HG03064 (cell line): ENCODE measurements around the gene LY6G6D.

Source experiments
- ATAC-seq: cut with Tn5 transposase; IDR thresholded peaks from one replicate; pipeline ENCODE4 v1.9.1; 2021; ENCODE audit warnings: low read depth; ENCODE audit not compliant: unreplicated experiment

The LY6G6D gene

DNA sequence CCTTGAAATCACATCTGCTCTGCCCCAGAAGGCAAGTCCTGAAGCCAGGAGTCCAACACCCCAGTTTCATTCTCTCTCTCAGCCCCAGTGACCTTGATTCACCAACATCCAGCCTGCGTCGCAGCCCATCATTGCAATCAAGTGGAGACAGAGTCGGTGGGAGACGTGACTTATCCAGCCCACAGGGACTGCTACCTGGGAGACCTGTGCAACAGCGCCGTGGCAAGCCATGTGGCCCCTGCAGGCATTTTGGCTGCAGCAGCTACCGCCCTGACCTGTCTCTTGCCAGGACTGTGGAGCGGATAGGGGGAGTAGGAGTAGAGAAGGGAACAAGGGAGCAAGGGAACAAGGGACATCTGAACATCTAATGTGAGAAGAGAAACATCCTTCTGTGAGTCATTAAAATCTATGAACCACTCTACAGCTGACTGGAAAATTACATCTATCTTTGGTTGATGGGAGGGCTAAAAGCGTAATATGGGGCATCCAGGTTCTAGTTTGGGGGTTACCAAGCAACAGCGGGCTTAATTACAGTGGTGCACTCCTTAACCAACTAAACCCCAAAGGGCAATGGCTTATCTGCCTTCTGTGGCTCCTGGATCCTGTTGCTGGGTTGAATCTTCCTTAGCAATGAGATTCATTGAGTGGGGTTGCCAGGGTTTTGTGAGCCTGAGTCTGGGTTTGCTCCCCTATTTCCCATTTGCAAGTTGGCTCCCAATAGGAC, 2.5 kb downstream of the LY6G6D start:
- ATAC-seq: no peak

- ATAC-seq: no peak
These were observed 3.1 kb downstream of the LY6G6D start for GRCh38 chr6:31718265-31718664.

- ATAC-seq: no peak
These were observed 3.9 kb downstream of the LY6G6D start for GRCh38 chr6:31719001-31719400.

GRCh38 chr6:31720196-31720770, 5.1 kb downstream of the LY6G6D start:
- no peak for ATAC-seq

DNA sequence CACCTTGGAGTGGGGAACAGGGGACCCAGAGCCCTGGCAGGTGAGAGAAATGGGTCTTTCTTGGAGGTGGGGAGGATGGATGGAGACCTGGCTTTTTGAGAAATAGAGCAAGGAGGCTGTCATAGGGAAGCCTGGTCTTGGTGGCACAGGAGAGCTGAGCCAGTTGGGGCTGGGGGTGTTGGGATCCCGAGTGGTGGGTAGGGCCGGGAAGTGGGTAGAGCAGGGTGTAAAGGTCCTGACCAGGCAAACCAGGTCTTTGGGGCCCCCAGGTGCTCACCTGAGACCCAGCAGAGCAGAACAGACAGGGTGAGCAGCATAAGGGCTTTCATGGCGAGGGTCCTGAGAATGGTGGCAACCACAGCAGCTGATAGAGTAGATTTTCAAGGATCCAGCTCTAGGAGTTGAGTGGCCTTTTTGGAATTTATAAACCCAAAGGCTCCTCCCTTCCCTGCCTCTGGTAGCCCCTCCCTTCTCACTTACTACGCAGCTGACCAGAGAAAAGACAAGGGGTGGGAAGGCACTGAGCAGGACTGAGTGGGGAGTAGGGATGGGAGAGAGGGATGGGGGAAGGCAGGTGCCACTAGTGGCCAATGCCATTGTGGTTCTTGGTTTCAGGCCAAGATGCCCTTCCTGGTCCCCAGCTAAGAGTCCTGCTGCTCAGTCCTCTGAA, 6.3 kb downstream of the LY6G6D start, which contains the start of gene LY6G6C:
LY6G6C (minus strand) TSS at position 396 of the 670 bp plus-strand sequence; CDS start at position 329, 67 bp downstream.
- no peak for ATAC-seq

GRCh38 chr6:31722173-31722572, 7.0 kb downstream of the LY6G6D start:
- no peak for ATAC-seq

DNA sequence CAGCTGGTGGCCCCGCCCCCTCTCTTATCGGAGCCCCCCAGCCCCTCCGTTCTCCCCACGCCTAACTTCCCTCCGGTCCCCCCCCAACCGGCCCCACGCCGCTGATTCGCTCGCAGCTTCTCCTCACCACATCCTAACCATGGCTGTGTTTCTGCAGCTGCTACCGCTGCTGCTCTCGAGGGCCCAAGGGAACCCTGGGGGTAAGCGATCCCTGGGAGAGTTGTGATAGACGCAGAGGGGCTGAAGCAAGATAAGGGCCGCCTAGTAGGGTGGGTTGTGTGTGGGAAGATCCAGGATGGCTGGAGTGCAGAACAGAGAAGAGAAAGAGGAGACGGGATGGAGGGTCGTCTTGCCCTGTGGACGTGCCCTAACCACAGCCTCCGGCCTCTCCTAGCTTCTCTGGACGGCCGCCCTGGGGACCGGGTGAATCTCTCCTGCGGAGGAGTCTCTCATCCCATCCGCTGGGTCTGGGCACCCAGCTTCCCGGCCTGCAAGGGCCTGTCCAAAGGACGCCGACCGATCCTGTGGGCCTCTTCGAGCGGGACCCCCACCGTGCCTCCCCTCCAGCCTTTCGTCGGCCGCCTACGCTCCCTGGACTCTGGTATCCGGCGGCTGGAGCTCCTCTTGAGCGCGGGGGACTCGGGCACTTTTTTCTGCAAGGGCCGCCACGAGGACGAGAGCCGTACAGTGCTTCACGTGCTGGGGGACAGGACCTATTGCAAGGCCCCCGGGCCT, 8.3 kb downstream of the LY6G6D start, which contains the start of gene MPIG6B:
MPIG6B (plus strand) TSS at position 129 of the 735 bp plus-strand sequence; CDS start at position 140, 11 bp downstream.
- no peak for ATAC-seq

- ATAC-seq: no peak
These were observed 9.0 kb downstream of the LY6G6D start for GRCh38 chr6:31723980-31724691.

DNA sequence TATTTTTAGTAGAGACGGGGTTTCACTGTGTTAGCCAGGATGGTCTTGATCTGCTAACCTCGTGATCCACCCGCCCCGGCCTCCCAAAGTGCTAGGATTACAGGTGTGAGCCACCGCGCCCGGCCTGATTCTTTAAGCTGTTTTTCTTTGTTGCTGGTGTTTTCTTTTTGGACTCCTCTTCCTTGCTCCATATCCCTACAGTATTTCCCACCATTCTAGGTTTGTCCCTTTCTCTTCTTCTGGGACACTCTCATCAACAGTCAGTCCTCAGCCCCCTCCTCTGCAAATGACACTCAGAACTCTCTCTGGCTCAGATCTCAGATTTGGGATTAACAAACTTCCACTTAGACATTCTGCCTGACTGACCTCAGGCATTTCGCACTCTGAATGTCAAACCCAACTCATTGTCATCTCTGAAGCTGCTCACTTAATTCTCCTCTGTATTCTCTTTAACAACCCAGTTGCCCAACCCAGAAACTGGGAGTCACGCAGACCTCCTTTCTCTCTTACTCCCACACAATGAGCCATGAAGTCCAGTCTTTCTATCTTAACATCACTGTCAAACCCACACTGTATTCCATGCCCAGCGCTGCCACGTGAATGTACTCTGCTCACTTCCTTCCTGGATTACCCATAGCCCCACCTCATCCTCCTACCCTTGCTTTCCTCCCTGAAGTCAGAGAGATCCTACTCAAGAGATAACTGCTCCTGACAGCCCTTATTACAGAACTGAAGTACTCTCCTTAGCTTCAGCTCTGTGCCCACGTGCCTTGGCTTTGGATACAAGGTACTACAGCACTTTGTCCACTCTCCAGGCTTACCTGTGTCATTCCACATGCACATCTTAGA, 10.6 kb downstream of the LY6G6D start:
- ATAC-seq: no peak

- no peak for ATAC-seq
These were observed 12.0 kb downstream of the LY6G6D start for GRCh38 chr6:31727034-31727716.

- no peak for ATAC-seq
These were observed 12.8 kb downstream of the LY6G6D start for GRCh38 chr6:31727717-31728671.

DNA sequence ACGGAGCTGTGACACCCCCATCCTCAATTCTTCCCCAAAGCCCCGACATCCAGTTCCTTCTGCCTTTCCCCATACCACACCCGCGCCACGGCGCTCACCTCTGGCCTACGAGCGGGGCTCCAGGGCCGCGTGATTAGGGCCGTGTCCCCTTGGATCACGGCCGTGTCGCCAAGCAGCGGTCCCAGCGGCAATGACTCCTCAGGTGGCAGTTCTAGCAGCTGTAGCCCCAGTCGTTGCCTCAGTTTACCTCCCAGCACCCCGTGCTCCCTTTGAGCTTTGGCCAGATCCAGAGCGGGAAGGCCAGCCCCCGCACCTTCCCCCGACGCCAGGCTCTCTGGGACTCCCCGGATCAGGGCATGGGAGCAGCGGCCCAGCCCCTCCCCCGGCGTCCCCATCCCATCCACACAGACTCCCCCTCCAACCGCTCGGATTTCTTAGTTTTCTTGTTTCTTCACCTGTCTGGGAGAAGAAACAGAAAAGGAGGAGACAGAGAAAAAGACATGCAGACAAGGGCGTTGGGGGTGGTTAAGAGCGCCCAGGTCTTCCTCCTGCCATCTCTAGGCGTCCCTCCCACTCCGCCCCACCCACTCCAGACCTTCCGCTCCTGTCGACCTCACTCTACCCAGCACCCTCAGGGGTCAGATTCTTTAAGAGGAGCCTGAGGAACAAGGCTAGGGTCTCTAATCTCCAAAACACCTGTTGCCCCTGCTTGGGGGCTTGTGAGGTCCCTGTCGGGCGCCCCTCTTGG, 13.8 kb downstream of the LY6G6D start, which contains the start of gene DDAH2:
DDAH2 (minus strand) TSS at position 533 of the 748 bp plus-strand sequence; CDS start at position 395, 138 bp downstream.
- ATAC-seq: no peak

- no peak for ATAC-seq
These were observed 14.4 kb downstream of the LY6G6D start for GRCh38 chr6:31729515-31729978.

GRCh38 chr6:31729979-31730630, 15.0 kb downstream of the LY6G6D start:
- no peak for ATAC-seq

- no peak for ATAC-seq
These were observed 15.5 kb downstream of the LY6G6D start for GRCh38 chr6:31730631-31731086.

GRCh38 chr6:31732029-31732428, 16.9 kb downstream of the LY6G6D start:
- ATAC-seq: no peak
